Upper lobe of left lung (tissue), 4 donors: ENCODE results near the gene SKIC8.

Source experiments
- CTCF ChIP-seq, 6 experiments: fragments of 450-650 bp in 4 of 6; fragments of 200-600 bp in 2 of 6; sonication (generic) in 2 of 6; IDR thresholded peaks; one replicate each; pipeline ENCODE4 v1.5.1; 2016 to 2019; ENCODE audit warnings: antibody characterized with exemption in 6 of 6
- EP300 ChIP-seq, 4 donors: sonication (generic); formaldehyde crosslinking; IDR thresholded peaks; one replicate each; pipeline ENCODE4 v1.5.1; 2017; ENCODE audit warnings: antibody characterized with exemption in 4 of 4, control low read depth in 2 of 4
- POLR2A ChIP-seq, 4 donors: fragments of 450-650 bp; IDR thresholded peaks; one replicate each; pipeline ENCODE4 v1.5.1; 2016 to 2017; ENCODE audit warnings: antibody characterized with exemption in 4 of 4, mild to moderate bottlenecking in 2 of 4
- POLR2AphosphoS5 ChIP-seq, 2 donors: sonication (generic); formaldehyde crosslinking; IDR thresholded peaks; one replicate each; pipeline ENCODE4 v1.5.1; 2017; ENCODE audit warnings: antibody characterized with exemption in 2 of 2

DNA sequence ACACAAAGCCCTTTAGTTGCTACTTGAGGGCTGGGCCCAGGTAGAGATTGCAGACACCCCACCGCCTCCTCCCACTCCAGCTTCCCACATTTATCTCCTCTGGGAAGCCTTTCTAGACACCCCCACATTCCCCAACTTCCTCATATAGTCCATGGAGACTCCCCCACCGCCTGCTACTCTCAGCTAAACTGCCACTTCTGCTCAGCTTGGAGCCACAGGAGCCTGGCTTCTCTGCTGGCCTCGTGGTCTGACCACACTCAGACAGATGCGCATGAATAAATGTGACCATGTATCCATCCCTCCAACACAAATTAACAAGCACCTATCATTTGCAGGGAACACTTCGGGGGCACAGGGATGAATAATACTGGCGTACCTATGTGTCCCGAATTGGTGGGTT is 54.5 kb downstream of the SKIC8 start:
- TF ChIP-seq CTCF (IDR thresholded peaks at IDR 0.05) (no peak), POLR2A (IDR thresholded peaks at IDR 0.05) (no peak), EP300 (IDR thresholded peaks at IDR 0.05) (no peak), POLR2AphosphoS5 (IDR thresholded peaks at IDR 0.05) (no peak)
